Neuronal stem cell (in vitro differentiated cells): Measurements from ENCODE around the gene GFOD2.

ENCODE experiments used
- DNase-seq: peaks from one replicate; pipeline ENCODE4 v3.0.0-alpha.2; 2013; ENCODE audit warnings: low spot score
- H2AFZ ChIP-seq: one replicate; pipeline ENCODE4 v1.6.1; 2013; ENCODE audit warnings: mild to moderate bottlenecking, low read length, inconsistent platforms
- H2AK5ac ChIP-seq: 2 replicates; pipeline ENCODE4 v1.6.1; 2013; ENCODE audit warnings: low read depth, mild to moderate bottlenecking, inconsistent platforms, low read length, moderate library complexity, mixed read lengths
- H2BK120ac ChIP-seq: 2 replicates; pipeline ENCODE4 v1.6.1; 2013; ENCODE audit warnings: low read depth, mild to moderate bottlenecking, inconsistent platforms, low read length, moderate library complexity, mixed read lengths
- H2BK12ac ChIP-seq: one replicate; pipeline ENCODE4 v1.6.1; 2013; ENCODE audit warnings: low read length, inconsistent platforms
- H2BK15ac ChIP-seq: 2 replicates; pipeline ENCODE4 v1.6.1; 2013; ENCODE audit warnings: mild to moderate bottlenecking, low read length, inconsistent platforms, mixed read lengths
- H2BK5ac ChIP-seq: one replicate; pipeline ENCODE4 v1.6.1; 2013; ENCODE audit warnings: inconsistent platforms, mild to moderate bottlenecking, low read length, moderate library complexity
- H3K14ac ChIP-seq: one replicate; pipeline ENCODE4 v1.6.1; 2013; ENCODE audit warnings: low read length, inconsistent platforms
- H3K18ac ChIP-seq: 2 replicates; pipeline ENCODE4 v1.6.1; 2013; ENCODE audit warnings: low read length, inconsistent platforms
- H3K23ac ChIP-seq: 2 replicates; pipeline ENCODE4 v1.6.1; 2013; ENCODE audit warnings: low read depth, mild to moderate bottlenecking, mixed read lengths, low read length, inconsistent platforms; ENCODE audit not compliant: poor library complexity
- H3K27ac ChIP-seq: replicated peaks from 3 replicates; pipeline ENCODE4 v1.5.1; 2013; ENCODE audit warnings: low read length, inconsistent platforms
- H3K27me3 ChIP-seq, 3 experiments: 2 replicates each; pipeline ENCODE4 v1.6.1; 2013; ENCODE audit warnings: low read length in 3 of 3, mild to moderate bottlenecking in 2 of 3, inconsistent platforms in 1 of 3, low read depth in 1 of 3, mixed read lengths in 1 of 3, moderate library complexity in 1 of 3; ENCODE audit not compliant: control insufficient read depth in 3 of 3, insufficient read depth in 3 of 3
- H3K36me3 ChIP-seq, 2 donors: replicated peaks in 1 of 2; 2 replicates each; pipeline ENCODE4 v1.6.1; 2013; ENCODE audit warnings: low read length in 2 of 2; ENCODE audit not compliant: control insufficient read depth in 2 of 2, insufficient read depth in 2 of 2
- H3K4ac ChIP-seq: 2 replicates; pipeline ENCODE4 v1.6.1; 2013; ENCODE audit warnings: inconsistent platforms, mild to moderate bottlenecking, low read length, moderate library complexity
- H3K4me1 ChIP-seq, 2 donors: 1 replicate in 1 of 2; 2 replicates in 1 of 2; pipeline ENCODE4 v1.6.1; 2013; ENCODE audit warnings: low read length in 2 of 2, low read depth in 1 of 2; ENCODE audit not compliant: control insufficient read depth in 2 of 2, insufficient read depth in 1 of 2
- H3K4me2 ChIP-seq: one replicate; pipeline ENCODE4 v1.6.1; 2013; ENCODE audit warnings: mild to moderate bottlenecking, low read length, inconsistent platforms; ENCODE audit not compliant: insufficient read depth, poor library complexity, severe bottlenecking
- H3K4me3 ChIP-seq, 2 donors: 2 replicates each; pipeline ENCODE4 v1.5.1; 2013; ENCODE audit warnings: low read length in 2 of 2, mild to moderate bottlenecking in 2 of 2, inconsistent platforms in 1 of 2, moderate library complexity in 1 of 2
- H3K79me1 ChIP-seq: one replicate; pipeline ENCODE4 v1.6.1; 2013; ENCODE audit warnings: low read depth, mild to moderate bottlenecking, inconsistent platforms, low read length, moderate library complexity
- H3K9ac ChIP-seq: one replicate; pipeline ENCODE4 v1.6.1; 2013; ENCODE audit warnings: mild to moderate bottlenecking, low read depth, low read length, inconsistent platforms; ENCODE audit not compliant: poor library complexity
- H3K9me3 ChIP-seq, 2 donors: replicated peaks in 1 of 2; 2 replicates each; pipeline versions ENCODE3 to v1.6.1; 2013; ENCODE audit warnings: low read length in 2 of 2, mild to moderate bottlenecking in 2 of 2, inconsistent platforms in 1 of 2, low read depth in 1 of 2, mixed read lengths in 1 of 2, moderate library complexity in 1 of 2; ENCODE audit not compliant: control insufficient read depth in 2 of 2, insufficient read depth in 1 of 2
- H4K8ac ChIP-seq: one replicate; pipeline ENCODE4 v1.6.1; 2013; ENCODE audit warnings: low read depth, mild to moderate bottlenecking, inconsistent platforms, low read length, moderate library complexity
- H4K91ac ChIP-seq: one replicate; pipeline ENCODE4 v1.6.1; 2013; ENCODE audit warnings: low read length, low read depth, mild to moderate bottlenecking, inconsistent platforms; ENCODE audit not compliant: poor library complexity
- WGBS, 2 donors: extraction: QIAGEN DNeasy Blood & Tissue Kit; methylation state at CpG; one replicate each; pipeline ENCODE4 v1.1.7; 2013; ENCODE audit warnings: missing lambda C conversion rate in 2 of 2, mixed read lengths in 1 of 2; ENCODE audit not compliant: insufficient read length in 2 of 2, insufficient replicate concordance in 1 of 2; ENCODE audit errors: extremely low coverage in 2 of 2; 5-methylcytosine and 5-hydroxymethylcytosine counted together

The GFOD2 gene

DNA sequence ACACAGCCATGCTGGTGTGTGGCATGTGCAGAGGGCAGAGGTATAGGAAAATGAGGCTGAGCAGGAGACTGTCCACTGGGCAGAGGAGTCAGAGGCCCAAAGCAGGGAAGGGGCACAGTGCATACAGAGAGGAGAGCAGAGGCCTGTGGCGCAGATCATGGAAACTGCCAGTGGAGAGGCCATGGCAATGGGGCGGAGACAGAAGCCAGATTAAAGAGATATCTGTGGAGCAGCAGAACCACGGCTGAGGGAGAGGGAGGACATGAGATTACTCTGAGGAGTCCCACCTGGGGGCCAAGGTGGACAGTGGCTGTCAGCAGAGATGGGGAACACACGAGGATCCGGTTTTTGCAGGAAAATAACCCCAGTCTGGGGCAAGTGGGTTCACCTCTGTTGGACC, 44.0 kb upstream of the GFOD2 start:
- Histone ChIP-seq H2BK12ac (no peak overlapping the region), H3K9ac (no peak overlapping the region), H3K4me3 (peak overlapping the region in 1 of 2 donors; percentile 5), H3K36me3 (peaks cover 4 to 44% of the 10 kb centered on the region in 2 donors), H3K23ac (no peak overlapping the region), H3K79me1 (peaks cover 4% of the 10 kb centered on the region), H3K9me3 (no peaks in the 10 kb centered on the region), H3K4me2 (no peak overlapping the region), H2BK15ac (no peak overlapping the region), H3K4ac (no peak overlapping the region), H2BK120ac (no peak overlapping the region), H4K91ac (no peak overlapping the region), H2AFZ (no peak overlapping the region), H3K4me1 (peaks cover 0 to 7% of the 10 kb centered on the region in 2 donors), H3K27me3 (no peaks in the 10 kb centered on the region), H2BK5ac (no peak overlapping the region), H2AK5ac (no peak overlapping the region), H4K8ac (no peak overlapping the region), H3K27ac (no peak overlapping the region), H3K18ac (no peak overlapping the region), H3K14ac (no peak overlapping the region)
- no peak for DNase-seq
- WGBS, 2 donors, result no CpG with 5 or more reads among the region's 5 CpGs

DNA sequence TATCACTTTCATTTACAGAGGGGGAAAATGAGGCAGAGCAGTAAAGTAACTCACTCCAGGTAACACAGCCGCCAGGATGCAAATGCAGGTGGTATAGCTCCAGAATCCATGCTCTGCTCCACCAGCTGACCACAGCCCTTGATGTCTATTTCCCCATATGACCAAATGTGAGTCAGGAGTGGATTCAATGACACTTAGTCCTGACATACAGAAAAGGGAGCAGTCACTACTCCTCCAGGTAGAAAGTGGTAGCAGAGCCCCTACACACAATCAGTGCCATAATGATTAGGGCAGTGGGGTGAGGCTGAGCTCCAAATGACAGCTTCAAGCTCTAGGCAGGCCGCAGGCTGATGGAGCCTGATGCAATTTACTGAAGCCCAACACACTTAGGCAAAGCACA, 43.3 kb upstream of the GFOD2 start:
- WGBS, 2 donors, result no CpG with 5 or more reads among the region's 2 CpGs
- H3K18ac ChIP-seq, result no peak overlapping the region
- no peak overlapping the region for H2AFZ ChIP-seq
- peaks cover 4% of the 10 kb centered on the region for H3K79me1 ChIP-seq
- H3K23ac ChIP-seq, result no peak overlapping the region
- H2BK15ac ChIP-seq, result no peak overlapping the region
- H3K14ac ChIP-seq, result no peak overlapping the region
- H3K27me3 ChIP-seq, result no peaks in the 10 kb centered on the region
- no peak overlapping the region for H2BK12ac ChIP-seq
- no peak overlapping the region for H2BK5ac ChIP-seq
- no peaks in the 10 kb centered on the region for H3K9me3 ChIP-seq
- no peak overlapping the region for H3K4me2 ChIP-seq
- no peak overlapping the region for H3K4ac ChIP-seq
- no peak overlapping the region for H4K8ac ChIP-seq
- DNase-seq, result no peak
- no peak overlapping the region for H2AK5ac ChIP-seq
- no peak overlapping the region for H3K9ac ChIP-seq
- no peak overlapping the region for H3K27ac ChIP-seq
- peaks cover 4 to 50% of the 10 kb centered on the region in 2 donors for H3K36me3 ChIP-seq
- peaks cover 0 to 7% of the 10 kb centered on the region in 2 donors for H3K4me1 ChIP-seq
- no peak overlapping the region for H2BK120ac ChIP-seq
- no peak overlapping the region for H4K91ac ChIP-seq
- no peak overlapping the region for H3K4me3 ChIP-seq

DNA sequence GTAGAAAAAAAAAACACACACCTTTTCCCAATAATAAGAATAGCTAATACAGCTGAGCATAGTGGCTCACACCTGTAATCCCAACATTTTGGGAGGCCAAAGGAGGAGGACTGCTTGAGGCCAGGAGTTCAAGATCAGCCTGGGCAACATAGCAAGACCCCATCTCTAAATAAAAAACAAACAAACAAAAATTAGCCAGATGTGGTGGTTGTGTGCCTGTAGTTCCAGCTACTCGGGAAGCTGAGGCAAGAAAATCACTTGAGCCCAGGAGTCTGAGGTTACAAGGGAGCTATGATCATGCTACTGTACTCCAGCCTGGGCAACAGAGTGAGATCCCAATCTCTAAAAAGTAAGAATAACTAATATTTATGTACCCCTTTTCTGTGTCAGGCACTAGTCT, 42.8 kb upstream of the GFOD2 start:
- Histone ChIP-seq H4K8ac (no peak overlapping the region), H3K23ac (no peak overlapping the region), H2AFZ (no peak overlapping the region), H3K9me3 (no peaks in the 10 kb centered on the region), H3K4ac (no peak overlapping the region), H3K4me3 (no peak overlapping the region), H3K79me1 (peaks cover 4% of the 10 kb centered on the region), H3K36me3 (peaks cover 2 to 50% of the 10 kb centered on the region in 2 donors), H2BK12ac (no peak overlapping the region), H3K14ac (no peak overlapping the region), H3K4me2 (no peak overlapping the region), H2BK120ac (no peak overlapping the region), H3K27ac (no peak overlapping the region), H3K4me1 (peaks cover 0 to 5% of the 10 kb centered on the region in 2 donors), H3K27me3 (no peaks in the 10 kb centered on the region), H4K91ac (no peak overlapping the region), H3K9ac (no peak overlapping the region), H2BK15ac (no peak overlapping the region), H2BK5ac (no peak overlapping the region), H3K18ac (no peak overlapping the region), H2AK5ac (no peak overlapping the region)
- no peak for DNase-seq
- WGBS, 2 donors, result no CpG with 5 or more reads among the region's 1 CpG

DNA sequence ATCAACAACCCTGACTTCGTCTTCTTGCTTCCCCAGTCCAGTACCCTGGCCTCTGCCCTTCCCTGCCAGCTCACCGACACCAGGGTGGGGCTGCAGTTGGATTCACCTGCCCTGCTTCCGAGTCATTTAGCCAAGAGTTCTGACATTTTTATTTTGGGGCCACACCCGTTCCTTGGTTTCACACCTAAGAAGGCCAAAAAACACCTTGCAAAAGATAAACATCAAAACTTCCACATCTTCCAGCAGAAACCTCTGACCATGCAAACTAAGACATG, 41.8 kb upstream of the GFOD2 start:
- H3K36me3 ChIP-seq, result peaks cover 0 to 46% of the 10 kb centered on the region in 2 donors
- no peak overlapping the region for H2AFZ ChIP-seq
- H2BK5ac ChIP-seq, result no peak overlapping the region
- H3K9ac ChIP-seq, result no peak overlapping the region
- H3K4me1 ChIP-seq, result no peaks in the 10 kb centered on the region
- no peak for DNase-seq
- no peak overlapping the region for H3K4ac ChIP-seq
- no CpG with 5 or more reads among the region's 4 CpGs for WGBS, 2 donors
- H3K18ac ChIP-seq, result no peak overlapping the region
- peaks cover 4% of the 10 kb centered on the region for H3K79me1 ChIP-seq
- H3K27ac ChIP-seq, result no peak overlapping the region
- no peak overlapping the region for H2BK120ac ChIP-seq
- H2BK12ac ChIP-seq, result no peak overlapping the region
- no peak overlapping the region for H3K4me3 ChIP-seq
- H2AK5ac ChIP-seq, result no peak overlapping the region
- no peaks in the 10 kb centered on the region for H3K9me3 ChIP-seq
- no peak overlapping the region for H3K23ac ChIP-seq
- no peak overlapping the region for H4K8ac ChIP-seq
- H2BK15ac ChIP-seq, result no peak overlapping the region
- H4K91ac ChIP-seq, result no peak overlapping the region
- no peak overlapping the region for H3K4me2 ChIP-seq
- no peaks in the 10 kb centered on the region for H3K27me3 ChIP-seq
- no peak overlapping the region for H3K14ac ChIP-seq
